K562 (cell line): Measurements from ENCODE around the gene PCMTD2. TPM values are rescaled to one million over a fixed set of nuclear protein-coding genes. Genes with fewer than 3 reads are reported as not detected.
"Not testable (repeated sequence)": the region's sequence is repeated elsewhere in the genome, so short reads cannot be mapped to it uniquely, and the experiment has no call there.

Experiments
- ATAC-seq: fragments of 200-7000 bp; cut with Tn5 transposase; 3 replicates; pipeline ENCODE4 v1.9.1; 2020; ENCODE audit warnings: moderate library complexity
- BruUV-seq: library from RNA; stranded (reverse); fragments of 400-500 nt; replicated peaks from 2 replicates; lab custom pipeline; 2021; lab: Mats Ljungman, UMichigan
- CTCF ChIA-PET: fragments of 300-600 bp; formaldehyde crosslinking; extraction: SDS; loops from one replicate; lab custom pipeline; 2021; ENCODE audit warnings: low intra/inter-chr PET ratio; lab: Yijun Ruan, JAX
- POLR2A ChIA-PET: fragments of 300-600, 350-650 bp; sonication (Branson Sonifier 250); formaldehyde crosslinking; extraction: SDS; loops from one replicate; lab custom pipeline; 2021; ENCODE audit warnings: antibody characterized with exemption, inconsistent platforms; lab: Yijun Ruan, JAX
- DNase-seq, 4 experiments: peaks; one replicate each; pipeline versions ENCODE4 v3.0.0 to v3.0.0-alpha.2; 2011 to 2018; ENCODE audit warnings: low spot score in 3 of 4, mixed read lengths in 3 of 4; ENCODE audit errors: extremely low read depth in 1 of 4
- FAIRE-seq: peaks from 2 replicates; lab custom pipeline; 2011; peaks lifted over from hg19 to GRCh38; lab: Jason Lieb, UNC
- H2AFZ ChIP-seq: 2 replicates; pipeline ENCODE4 v1.6.0; 2011; ENCODE audit warnings: low read depth, low read length, control low read depth, inconsistent platforms
- H3K27ac ChIP-seq: fragments of 200-600 bp; 3 replicates; pipeline ENCODE4 v1.8.0; 2011; ENCODE audit warnings: low read depth, mild to moderate bottlenecking, control low read depth, inconsistent platforms, low read length, moderate library complexity, mixed read lengths; ENCODE audit errors: extremely low read depth
- H3K27me3 ChIP-seq, 2 experiments: fragments of 300-600 bp in 1 of 2; 2 replicates in 1 of 2; 3 replicates in 1 of 2; pipeline versions ENCODE4 v1.6.0 to v1.8.0; 2011; ENCODE audit warnings: inconsistent platforms in 2 of 2, low read length in 2 of 2, mild to moderate bottlenecking in 1 of 2, mixed read lengths in 1 of 2, moderate library complexity in 1 of 2; ENCODE audit not compliant: control insufficient read depth in 2 of 2, insufficient read depth in 2 of 2
- H3K36me3 ChIP-seq: fragments of 300-600 bp; 3 replicates; pipeline ENCODE4 v1.8.0; 2011; ENCODE audit warnings: mild to moderate bottlenecking, low read length, inconsistent platforms; ENCODE audit not compliant: control insufficient read depth, insufficient read depth
- H3K4me1 ChIP-seq, 2 experiments: fragments of 200-600 bp in 1 of 2; replicated peaks in 1 of 2; 2 replicates in 1 of 2; 3 replicates in 1 of 2; pipeline versions ENCODE4 v1.5.1 to v1.8.0; 2011; ENCODE audit warnings: inconsistent platforms in 2 of 2, low read length in 2 of 2, mild to moderate bottlenecking in 1 of 2, mixed read lengths in 1 of 2, moderate library complexity in 1 of 2; ENCODE audit not compliant: control insufficient read depth in 2 of 2, insufficient read depth in 2 of 2
- H3K4me2 ChIP-seq: 2 replicates; pipeline ENCODE4 v1.6.1; 2011; ENCODE audit warnings: low read length, control low read depth, inconsistent platforms, mixed read lengths; ENCODE audit not compliant: insufficient read depth
- H3K4me3 ChIP-seq: fragments of 200-600 bp; sonication (generic), shearing (Covaris generic); 2 replicates; pipeline ENCODE4 v1.5.1; 2016; ENCODE audit warnings: control low read depth, inconsistent platforms
- H3K79me2 ChIP-seq: fragments of 200-600 bp; 3 replicates; pipeline ENCODE4 v1.8.0; 2011; ENCODE audit warnings: low read length, inconsistent platforms; ENCODE audit not compliant: control insufficient read depth, insufficient read depth
- H3K9ac ChIP-seq, 2 experiments: 2 replicates each; pipeline versions ENCODE4 v1.6.0 to v1.6.1; 2011; ENCODE audit warnings: low read depth in 2 of 2, low read length in 2 of 2, control low read depth in 1 of 2, inconsistent platforms in 1 of 2, mild to moderate bottlenecking in 1 of 2, mixed read lengths in 1 of 2; ENCODE audit not compliant: insufficient read depth in 1 of 2
- H3K9me1 ChIP-seq: one replicate; pipeline ENCODE4 v1.6.0; 2011; ENCODE audit warnings: inconsistent platforms, mild to moderate bottlenecking, low read length, moderate library complexity; ENCODE audit not compliant: control insufficient read depth, insufficient read depth
- H3K9me3 ChIP-seq: replicated peaks from 2 replicates; pipeline ENCODE4 v1.5.1; 2011; ENCODE audit warnings: low read depth, low read length, inconsistent platforms; ENCODE audit not compliant: control insufficient read depth, insufficient read depth
- H4K20me1 ChIP-seq: replicated peaks from 2 replicates; pipeline ENCODE4 v1.6.1; 2011; ENCODE audit warnings: low read length, inconsistent platforms, mixed read lengths; ENCODE audit not compliant: control insufficient read depth, insufficient read depth
- CBFB ChIP-seq: sonication (generic); formaldehyde crosslinking; IDR thresholded peaks from 2 replicates; pipeline ENCODE4 v1.4.0; 2020; ENCODE audit warnings: mild to moderate bottlenecking, missing genetic modification reagents
- EP400 ChIP-seq: fragments of 450-650 bp; IDR thresholded peaks from 2 replicates; pipeline ENCODE4 v1.6.1; 2017; ENCODE audit warnings: antibody characterized with exemption, mild to moderate bottlenecking, moderate library complexity
- FOXP1 ChIP-seq: sonication (generic); formaldehyde crosslinking; IDR thresholded peaks from 2 replicates; pipeline ENCODE4 v1.8.0; 2022; ENCODE audit warnings: mild to moderate bottlenecking, missing genetic modification reagents
- HDAC2 ChIP-seq: fragments of 450-650 bp; IDR thresholded peaks from 2 replicates; pipeline ENCODE4 v1.6.1; 2016; ENCODE audit warnings: mild to moderate bottlenecking
- NBN ChIP-seq: fragments of 450-650 bp; IDR thresholded peaks from 2 replicates; pipeline ENCODE4 v1.6.1; 2016; ENCODE audit warnings: low read depth, mild to moderate bottlenecking
- SMAD1 ChIP-seq: fragments of 150-350 bp; IDR thresholded peaks from 2 replicates; pipeline ENCODE4 v1.6.1; 2014; ENCODE audit warnings: low read length, low read depth; ENCODE audit not compliant: partially characterized antibody
- TRIM24 ChIP-seq, 2 experiments: fragments of 450-650 bp; IDR thresholded peaks; 2 replicates each; pipeline ENCODE4 v1.6.1; 2016
- XRCC5 ChIP-seq: fragments of 200-400 bp; formaldehyde crosslinking; IDR thresholded peaks from 2 replicates; pipeline ENCODE4 v1.6.1; 2017; ENCODE audit warnings: low read depth, mild to moderate bottlenecking, low read length
- ZBED1 ChIP-seq: IDR thresholded peaks from 2 replicates; pipeline ENCODE4 v1.6.1; 2014
- ZNF707 ChIP-seq: fragments of 250-450 bp; sonication (Bioruptor Pico); conservative IDR thresholded peaks from 2 replicates; pipeline ENCODE4 v1.8.0; 2022; ENCODE audit warnings: inconsistent platforms, mild to moderate bottlenecking, moderate library complexity
- WGBS: fragments of 100-300 bp; shearing (Covaris generic); methylation state at CpG from one replicate; pipeline ENCODE4 v1.1.6; 2016; ENCODE audit warnings: low coverage, mixed read lengths; ENCODE audit not compliant: insufficient coverage; ENCODE audit errors: missing lambda C conversion rate; 5-methylcytosine and 5-hydroxymethylcytosine counted together
- in situ Hi-C: fragments of 300-500 bp; cut with MboI; formaldehyde crosslinking; loops from 4 replicates; pipeline ENCODE4 v1.15.0; 2018; ENCODE audit warnings: inconsistent platforms, mixed read lengths
- intact Hi-C: fragments of 100-400 bp; cut with micrococcal nuclease; formaldehyde crosslinking; loops from 2 replicates; pipeline ENCODE4 v1.14.2; 2022
- polyA plus RNA-seq, 8 experiments: library from polyadenylated mRNA; depleted of rRNA in 4 of 8; stranded (reverse) in 5 of 8; unstranded in 3 of 8; fragments of >200 nt; fragmentation: Nextera tagmentation in 2 of 8; fragmentation: Illumina TruSeq in 1 of 8; extraction: Ambion mirVana in 2 of 8; extraction: Trizol in 1 of 8; gene quantifications; 2 replicates each; pipeline versions ENCODE4 v1.2.1 to v1.2.3, GENCODE V29; 2011 to 2014; ENCODE audit warnings: inconsistent platforms in 1 of 8, missing spikeins in 1 of 8
- total RNA-seq, 7 experiments: library from RNA; depleted of rRNA in 6 of 7; stranded (reverse); fragments of >200 nt in 6 of 7; fragmentation: Illumina TruSeq in 2 of 7; extraction: Trizol in 2 of 7; gene quantifications; 2 replicates each; pipeline versions ENCODE4 v1.2.1 to v1.2.3, GENCODE V29; 2011 to 2021; ENCODE audit warnings: low replicate concordance in 1 of 7
- TF ChIP-seq, protein P1 (sequence below): sonication (generic); formaldehyde crosslinking; IDR thresholded peaks from 2 replicates; pipeline ENCODE4 v1.8.1; 2023; ENCODE audit warnings: mild to moderate bottlenecking, missing genetic modification reagents
- TF ChIP-seq, protein P2 (sequence below), 2 experiments: fragments of 450-650 bp; IDR thresholded peaks; 2 replicates each; pipeline ENCODE4 v1.6.1; 2016

Gene PCMTD2
- total and polyA plus RNA-seq, 9 of the 15 experiments (the other 6 are each of a cell fraction or from before 2014, with no cell fraction given): 11.3 to 49.3 (median 28.4) TPM

DNA sequence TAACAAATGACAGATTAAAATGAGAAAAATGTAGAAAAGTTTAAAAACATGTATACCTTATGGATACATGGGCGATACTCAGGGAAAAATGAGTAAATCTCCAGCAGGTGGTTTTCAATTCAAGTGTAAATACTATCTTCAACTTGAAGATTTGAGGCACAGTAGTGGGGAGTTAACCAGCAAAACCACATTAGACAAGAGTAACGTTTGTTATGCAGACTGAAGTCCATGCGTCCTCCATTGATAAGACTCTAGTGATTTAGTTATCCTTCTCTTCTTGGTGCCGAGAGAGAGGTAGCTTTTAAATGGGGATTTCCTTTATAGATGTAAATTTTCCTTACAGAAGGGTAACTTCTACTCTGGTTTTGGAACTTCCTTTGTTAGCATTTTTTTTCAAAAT lies 28.1 kb downstream of the PCMTD2 start:
- POLR2A ChIA-PET: no interaction called here
- Histone ChIP-seq H3K9ac (no peak overlapping the region), H3K4me2 (no peak overlapping the region), H3K36me3 (no peaks in the 10 kb centered on the region), H3K9me1 (no peaks in the 10 kb centered on the region), H3K9me3 (peaks cover 12% of the 10 kb centered on the region), H4K20me1 (no peaks in the 10 kb centered on the region), H3K27ac (no peak overlapping the region), H3K4me3 (no peak overlapping the region), H3K27me3 (no peaks in the 10 kb centered on the region), H3K79me2 (no peaks in the 10 kb centered on the region), H2AFZ (no peak overlapping the region), H3K4me1 (0 out of 5 replicates have a peak, but pooled peaks cover 0 to 3% of the 10 kb centered on the region in 2 experiments)
- TF ChIP-seq SMAD1 (no peak), ZBED1 (no peak), ZNF707 (CRISPR knock-in tag) (no peak), HDAC2 (no peak)
- 18% methylated on average over 4 of the region's 4 CpGs for WGBS
- in situ Hi-C loops: no loop called here
- CTCF ChIA-PET: interaction anchor here (0.6 to 0.8 kb wide), 2 partner anchors 27 to 148 kb away, joined by 3 to 4 read pairs; no protein-coding TSS in a partner anchor
- DNase-seq (no peak), FAIRE-seq (no peak), ATAC-seq (no peak)
- BruUV-seq: no TSS peak
- intact Hi-C loops: no loop called here

DNA sequence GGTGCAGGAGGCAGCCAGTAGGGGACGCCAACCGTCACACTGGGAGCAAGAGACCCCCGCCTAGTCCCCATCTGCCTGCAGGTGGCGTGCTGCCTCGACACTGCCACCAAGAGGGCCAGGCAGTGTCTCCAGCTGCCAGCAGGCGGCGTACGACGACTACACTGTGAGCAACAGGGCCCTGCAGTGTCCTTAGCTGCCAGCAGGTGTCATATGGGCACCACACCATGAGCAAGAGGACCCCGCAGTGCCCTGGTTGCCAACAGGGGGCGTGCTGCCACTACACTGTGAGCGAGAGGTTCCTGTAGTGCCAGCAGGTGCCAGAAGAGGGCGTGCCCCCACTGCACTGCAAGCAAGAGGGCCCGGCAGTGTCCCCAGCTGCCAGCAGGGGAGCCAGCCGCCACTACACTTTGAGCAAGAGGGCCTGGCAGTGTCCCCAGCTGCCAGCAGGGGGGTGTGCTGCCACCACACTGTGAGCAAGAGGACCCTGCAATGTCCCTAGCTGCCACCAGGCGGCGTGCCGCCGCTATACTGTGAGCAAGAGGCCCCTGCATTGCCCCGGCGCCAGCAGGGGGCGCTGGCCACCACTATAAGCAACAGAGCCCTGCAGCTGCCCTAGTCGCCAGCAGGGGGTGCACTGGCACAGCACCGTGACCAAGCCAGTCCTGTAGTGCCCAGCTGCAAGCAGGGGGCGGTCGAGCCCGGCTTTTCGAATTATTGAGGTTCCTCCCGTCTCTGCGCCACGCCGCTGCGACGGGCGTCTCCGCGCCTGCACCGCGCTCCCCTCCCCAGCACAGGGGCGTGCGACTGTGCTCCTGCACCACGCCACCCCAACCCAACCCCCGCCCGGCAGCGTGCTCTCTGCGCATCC lies 30.3 kb downstream of the PCMTD2 start:
- H3K9me1 ChIP-seq, H3K4me3 ChIP-seq, in situ Hi-C loops, H3K36me3 ChIP-seq, FAIRE-seq, intact Hi-C loops, H2AFZ ChIP-seq, H3K27ac ChIP-seq, H3K79me2 ChIP-seq, H3K27me3 ChIP-seq, H3K4me2 ChIP-seq, H3K4me1 ChIP-seq, H4K20me1 ChIP-seq, BruUV-seq, H3K9ac ChIP-seq: not testable (repeated sequence)
- WGBS: 27% methylated on average over 15 of the region's 46 CpGs
- CTCF ChIA-PET: interaction anchor here (0.6 to 0.7 kb wide), 3 partner anchors 14 to 964 kb away, joined by 3 read pairs; no protein-coding TSS in a partner anchor
- POLR2A ChIA-PET: interaction anchor here (0.6 kb wide), 1 partner anchor 27 kb away, joined by 3 read pairs; no protein-coding TSS in a partner anchor
- peak; percentile 98 for ATAC-seq
- peak; percentile 51 to 89 (median 59) for DNase-seq
- H3K9me3 ChIP-seq: peaks cover 12% of the 10 kb centered on the region
- TF ChIP-seq EP400 (peak; percentile 60), FOXP1 (peak; percentile 76), TRIM24 (IDR thresholded peaks at IDR 0.05) (peak; percentile 15 to 46; a peak in 1 of 4 replicates), XRCC5 (peak; percentile 80), CBFB (CRISPR knock-in tag) (peak; percentile 93), NBN (peak; percentile 92)
- TF ChIP-seq, protein P1, sequence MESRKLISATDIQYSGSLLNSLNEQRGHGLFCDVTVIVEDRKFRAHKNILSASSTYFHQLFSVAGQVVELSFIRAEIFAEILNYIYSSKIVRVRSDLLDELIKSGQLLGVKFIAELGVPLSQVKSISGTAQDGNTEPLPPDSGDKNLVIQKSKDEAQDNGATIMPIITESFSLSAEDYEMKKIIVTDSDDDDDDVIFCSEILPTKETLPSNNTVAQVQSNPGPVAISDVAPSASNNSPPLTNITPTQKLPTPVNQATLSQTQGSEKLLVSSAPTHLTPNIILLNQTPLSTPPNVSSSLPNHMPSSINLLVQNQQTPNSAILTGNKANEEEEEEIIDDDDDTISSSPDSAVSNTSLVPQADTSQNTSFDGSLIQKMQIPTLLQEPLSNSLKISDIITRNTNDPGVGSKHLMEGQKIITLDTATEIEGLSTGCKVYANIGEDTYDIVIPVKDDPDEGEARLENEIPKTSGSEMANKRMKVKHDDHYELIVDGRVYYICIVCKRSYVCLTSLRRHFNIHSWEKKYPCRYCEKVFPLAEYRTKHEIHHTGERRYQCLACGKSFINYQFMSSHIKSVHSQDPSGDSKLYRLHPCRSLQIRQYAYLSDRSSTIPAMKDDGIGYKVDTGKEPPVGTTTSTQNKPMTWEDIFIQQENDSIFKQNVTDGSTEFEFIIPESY: peak; percentile 99
- TF ChIP-seq, protein P2, sequence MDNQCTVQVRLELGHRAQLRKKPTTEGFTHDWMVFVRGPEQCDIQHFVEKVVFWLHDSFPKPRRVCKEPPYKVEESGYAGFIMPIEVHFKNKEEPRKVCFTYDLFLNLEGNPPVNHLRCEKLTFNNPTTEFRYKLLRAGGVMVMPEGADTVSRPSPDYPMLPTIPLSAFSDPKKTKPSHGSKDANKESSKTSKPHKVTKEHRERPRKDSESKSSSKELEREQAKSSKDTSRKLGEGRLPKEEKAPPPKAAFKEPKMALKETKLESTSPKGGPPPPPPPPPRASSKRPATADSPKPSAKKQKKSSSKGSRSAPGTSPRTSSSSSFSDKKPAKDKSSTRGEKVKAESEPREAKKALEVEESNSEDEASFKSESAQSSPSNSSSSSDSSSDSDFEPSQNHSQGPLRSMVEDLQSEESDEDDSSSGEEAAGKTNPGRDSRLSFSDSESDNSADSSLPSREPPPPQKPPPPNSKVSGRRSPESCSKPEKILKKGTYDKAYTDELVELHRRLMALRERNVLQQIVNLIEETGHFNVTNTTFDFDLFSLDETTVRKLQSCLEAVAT (IDR thresholded peaks at IDR 0.05): peak in 1 of 2 experiments; percentile 98; a peak in 2 of 4 replicates
